Stimulated activated CD4-positive, alpha-beta T cell treated with anti-CD3 and anti-CD28 coated beads, Interleukin-12 subunit alpha, Interleukin-12 subunit beta, amount 100 ng/mL, for 48 hours (primary cell): ENCODE results near the gene CCDC175.

Experiments used
- DNase-seq, 3 donors: peaks; one replicate each; pipeline ENCODE4 v3.0.0-alpha.2; 2020; ENCODE audit warnings: low read depth in 2 of 3, low spot score in 1 of 3

Gene CCDC175

DNA sequence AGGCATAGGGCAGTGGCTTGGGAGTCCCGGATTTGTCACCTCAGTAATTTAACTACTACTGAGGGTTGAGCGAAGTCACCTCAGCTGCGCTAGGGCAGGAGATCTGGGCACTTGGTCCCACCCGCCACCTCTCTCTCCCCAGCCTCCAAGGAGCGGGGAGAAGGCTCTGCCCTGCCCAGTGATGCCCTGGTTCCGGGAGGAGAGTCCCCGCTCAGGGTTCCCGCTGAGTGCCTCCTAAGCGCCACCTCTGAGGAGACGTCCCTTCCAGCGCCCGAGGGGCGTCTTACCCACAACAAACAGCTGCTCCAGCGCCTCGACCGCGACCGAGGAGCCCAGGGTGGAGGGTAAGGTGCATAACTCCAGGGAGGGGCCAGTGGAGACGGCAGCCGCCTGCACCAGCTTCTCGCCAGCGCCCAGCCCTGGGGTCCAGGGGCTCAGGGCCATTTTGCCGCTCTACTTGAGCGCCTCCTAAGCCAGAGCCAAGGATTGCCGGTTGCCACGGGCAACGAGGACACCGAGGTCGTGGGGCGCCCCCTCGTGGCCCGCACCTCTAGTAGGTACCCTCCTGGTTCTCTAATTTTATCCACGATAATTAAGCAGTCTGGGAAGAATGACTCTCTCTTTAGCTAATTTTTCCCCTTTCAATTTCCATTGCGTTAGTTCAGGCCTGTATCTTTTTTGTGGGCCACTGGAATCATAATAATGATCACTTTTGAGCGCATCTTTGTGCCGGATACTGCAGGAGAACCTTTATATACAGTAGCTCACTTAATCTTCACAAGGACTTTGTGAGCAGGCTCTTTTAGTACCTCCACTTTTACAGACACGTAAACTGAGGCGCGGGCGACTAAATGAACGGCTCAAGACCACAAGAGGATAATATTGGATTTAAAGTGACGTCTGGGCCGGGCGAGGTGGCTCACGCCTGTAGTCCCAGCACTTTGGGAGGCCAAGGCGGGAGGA lies at the start of gene CCDC175:
CCDC175 (minus strand) TSS at position 481 of the 963 bp plus-strand sequence; CDS start at position 444, 37 bp downstream.
- DNase-seq = peak; percentile 72 to 81 (median 72)

DNA sequence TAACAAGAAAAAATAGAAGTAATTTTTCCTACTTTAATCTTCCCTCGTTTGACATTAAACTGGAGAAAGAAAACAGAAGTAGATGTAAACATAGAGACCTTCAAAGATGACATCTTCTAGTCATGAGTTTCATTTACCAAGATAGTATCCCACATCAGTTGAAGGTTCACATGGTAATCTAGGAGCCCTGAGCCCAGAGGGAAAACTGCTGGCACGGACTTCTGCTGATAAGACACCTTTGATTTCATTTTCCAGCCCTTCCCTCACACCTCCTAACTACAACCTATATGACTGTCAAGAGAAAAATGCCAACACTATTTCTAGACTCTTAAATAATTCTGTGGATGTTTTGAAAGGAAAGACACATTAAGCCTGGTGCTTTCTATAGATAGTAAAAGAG lies 46.0 kb upstream of the CCDC175 start:
- no peak for DNase-seq

DNA sequence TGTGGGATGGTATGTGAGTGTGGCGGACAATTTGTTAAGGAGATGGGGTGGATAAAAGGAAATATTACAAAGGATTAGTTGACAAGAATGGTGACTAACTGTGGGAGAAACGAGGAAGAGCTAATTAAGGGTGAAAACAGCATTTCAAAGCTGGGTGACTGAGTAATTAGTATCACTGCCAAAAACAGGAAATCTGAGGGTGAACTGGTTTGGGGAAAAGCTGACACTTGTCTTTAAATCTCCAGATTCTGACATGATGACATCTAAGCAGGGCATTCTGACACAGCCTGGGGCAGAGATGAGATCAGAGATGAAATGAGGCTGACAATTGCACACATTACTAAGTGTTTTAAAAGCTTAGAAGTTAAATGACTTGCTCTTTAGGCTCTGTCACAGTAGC lies 42.4 kb upstream of the CCDC175 start:
- DNase-seq = no peak

DNA sequence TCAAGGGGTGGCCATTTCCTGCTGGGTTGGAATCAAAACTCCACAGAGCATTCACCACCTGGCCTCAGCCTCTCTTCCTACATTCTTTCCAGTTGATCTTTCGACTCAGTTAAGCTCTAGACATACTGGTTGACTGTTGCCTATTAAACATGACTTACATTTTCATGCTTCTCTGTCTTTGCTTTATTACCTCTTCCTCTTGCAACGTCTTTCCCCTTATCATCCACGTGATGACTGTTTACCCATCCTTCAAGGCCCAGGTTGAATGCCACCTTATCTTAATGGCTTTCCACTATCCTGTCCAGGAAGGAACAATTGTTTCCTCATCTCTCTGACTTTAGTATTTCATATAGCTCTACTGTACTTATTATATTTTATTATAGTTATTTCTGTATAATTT lies 24.4 kb upstream of the CCDC175 start:
- DNase-seq = no peak

DNA sequence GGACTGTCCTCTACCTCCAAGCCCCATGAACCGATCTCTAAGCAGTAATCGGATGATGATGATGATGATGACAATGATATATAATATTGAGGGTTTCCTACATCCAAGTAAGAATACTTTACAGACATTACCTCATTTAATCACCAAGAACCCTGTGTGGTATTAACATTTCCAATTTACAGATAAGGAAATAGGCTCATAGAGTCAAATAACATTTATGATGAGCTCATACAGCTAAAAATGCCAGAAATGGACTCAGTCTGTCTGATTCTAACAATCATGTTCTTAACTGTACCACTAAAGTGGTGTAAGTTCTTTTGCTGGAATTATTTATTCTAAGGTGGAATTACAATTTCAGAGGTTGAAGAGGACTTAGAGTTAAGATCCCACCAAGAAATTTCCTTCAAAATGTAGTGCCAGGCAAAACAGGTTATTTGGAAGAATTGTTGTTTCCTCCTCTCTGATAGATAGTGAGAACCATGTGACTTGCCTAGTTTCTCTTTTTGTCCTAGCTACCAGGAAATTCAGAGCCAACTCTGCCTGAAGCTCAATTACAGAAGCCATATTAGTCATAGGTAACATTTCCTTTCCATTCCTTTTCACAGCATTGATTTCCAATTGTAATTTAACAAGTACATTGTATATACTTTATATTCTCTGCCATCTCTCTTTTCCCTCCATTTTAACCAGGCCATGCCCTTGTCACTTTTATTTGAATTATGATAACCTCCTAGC lies 23.8 kb upstream of the CCDC175 start:
- no peak for DNase-seq

DNA sequence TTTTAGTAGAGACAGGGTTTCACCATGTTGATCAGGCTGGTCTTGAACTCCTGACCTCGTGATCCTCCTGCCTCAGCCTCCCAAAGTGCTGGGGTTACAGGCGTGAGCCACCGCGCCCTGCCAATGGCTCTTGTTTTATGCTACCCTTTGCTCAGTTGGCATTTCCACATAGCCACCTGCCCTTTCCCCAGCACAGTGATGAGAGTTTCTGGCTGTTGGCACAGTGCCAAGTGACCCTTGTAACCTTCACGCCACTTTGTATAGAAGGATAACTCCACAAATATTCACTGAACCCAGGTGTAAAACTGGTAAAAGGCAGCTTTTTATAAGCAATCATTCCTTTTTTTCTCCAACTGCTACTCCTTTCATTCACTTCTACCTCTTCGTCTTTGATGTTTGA lies 18.5 kb upstream of the CCDC175 start:
- DNase-seq = no peak

DNA sequence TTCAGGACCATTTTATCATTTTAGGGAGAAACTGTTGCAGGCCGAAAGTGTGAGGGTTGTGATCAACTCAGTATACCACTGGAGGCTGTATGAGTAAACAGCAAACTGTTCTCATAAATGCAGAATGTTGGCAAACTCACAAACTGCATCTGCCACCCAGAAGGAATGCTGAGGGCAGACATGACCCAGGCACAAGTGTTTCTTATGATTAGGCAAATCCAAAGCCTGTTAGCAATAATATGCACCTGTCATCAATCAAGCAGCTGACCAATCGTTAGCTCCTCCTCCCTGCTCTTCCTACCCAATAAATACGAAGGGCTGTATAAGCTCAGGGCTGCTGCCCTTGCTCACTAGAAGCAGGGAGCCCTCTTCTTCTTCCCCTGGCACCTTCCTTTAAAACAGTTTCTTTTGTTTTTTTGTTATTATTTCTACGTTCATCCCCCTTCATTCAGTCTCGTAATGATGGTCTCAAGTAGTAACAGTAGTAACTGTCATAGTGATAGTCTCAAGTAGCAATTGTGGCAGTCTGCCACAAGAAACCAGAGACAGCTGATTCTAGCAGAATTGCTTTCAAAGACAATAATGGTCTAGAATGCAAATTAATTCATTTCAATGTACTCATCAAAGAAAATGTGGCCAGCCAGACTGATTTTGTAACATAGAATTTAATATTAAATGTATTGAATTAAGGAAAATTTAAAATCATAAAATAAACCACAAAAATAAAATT lies 15.2 kb upstream of the CCDC175 start:
- DNase-seq = no peak

DNA sequence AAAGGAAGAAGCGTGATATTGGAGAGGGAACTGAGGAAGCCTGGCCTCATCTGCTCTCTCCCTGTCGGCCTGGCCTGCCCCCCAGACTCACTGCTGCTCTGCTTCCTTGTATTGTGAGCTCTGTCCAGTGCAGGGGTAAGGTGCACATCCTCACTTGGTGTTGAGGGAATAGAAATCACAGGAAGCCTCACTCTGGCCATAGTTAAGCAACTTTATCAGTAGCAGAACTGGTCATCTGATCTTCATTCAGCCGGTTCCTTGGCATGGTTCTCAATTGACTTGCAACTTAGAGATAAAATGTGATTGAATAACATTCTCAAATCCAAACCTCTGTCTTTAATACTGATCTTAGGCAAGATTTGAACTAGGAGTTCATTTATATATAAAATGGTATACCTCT lies 11.5 kb upstream of the CCDC175 start:
- DNase-seq = no peak

DNA sequence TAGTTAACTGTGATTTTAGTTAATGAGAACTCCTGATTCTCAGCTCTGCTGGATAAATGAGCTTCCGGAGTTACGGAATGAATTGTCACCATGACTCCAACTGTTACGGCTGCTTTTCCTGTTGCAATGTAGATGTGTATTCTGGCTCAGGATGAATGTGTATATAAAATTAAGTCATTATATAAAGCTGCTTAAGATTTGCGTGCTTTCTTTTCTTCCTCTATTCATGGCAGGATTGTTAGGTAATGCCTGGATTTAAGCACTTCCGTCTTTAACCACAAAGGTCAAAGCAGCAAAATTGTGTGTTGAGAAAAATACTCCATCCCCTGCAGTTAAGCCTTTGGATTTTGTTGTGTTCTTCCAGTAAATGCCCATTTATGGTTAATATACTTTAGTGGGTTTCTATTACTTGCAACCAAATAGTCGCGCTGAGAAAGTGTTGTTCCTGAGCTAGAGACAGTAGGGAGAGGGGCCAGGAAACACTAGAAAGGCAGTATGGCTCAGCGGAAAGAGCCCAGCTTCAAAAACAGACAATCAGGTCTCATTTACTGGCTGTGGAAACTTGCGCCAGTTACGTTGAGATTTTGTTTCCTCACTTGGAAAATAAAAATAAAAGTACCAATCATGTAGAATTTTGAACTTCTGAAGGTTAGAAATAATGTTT lies 9.4 kb upstream of the CCDC175 start:
- no peak for DNase-seq

DNA sequence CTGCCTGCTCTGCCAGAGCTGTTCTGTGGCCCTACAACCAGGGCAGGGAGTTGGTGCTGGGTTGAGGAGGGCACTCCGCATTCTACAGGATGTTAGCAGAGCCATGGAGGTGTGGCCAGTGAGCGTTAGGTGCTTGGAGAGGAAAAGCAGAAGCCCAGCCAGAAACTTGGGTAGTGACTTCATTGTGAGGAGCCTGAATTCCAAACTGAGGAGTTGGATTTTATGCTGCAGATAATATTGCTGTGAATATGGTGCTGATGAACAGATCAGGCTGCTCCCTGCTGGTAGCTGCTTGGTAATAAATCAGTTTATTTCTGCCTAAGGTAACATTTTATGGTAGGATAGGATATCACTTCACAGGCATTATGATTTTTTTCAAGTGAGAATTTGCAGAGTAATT lies 7.1 kb upstream of the CCDC175 start:
- no peak for DNase-seq

DNA sequence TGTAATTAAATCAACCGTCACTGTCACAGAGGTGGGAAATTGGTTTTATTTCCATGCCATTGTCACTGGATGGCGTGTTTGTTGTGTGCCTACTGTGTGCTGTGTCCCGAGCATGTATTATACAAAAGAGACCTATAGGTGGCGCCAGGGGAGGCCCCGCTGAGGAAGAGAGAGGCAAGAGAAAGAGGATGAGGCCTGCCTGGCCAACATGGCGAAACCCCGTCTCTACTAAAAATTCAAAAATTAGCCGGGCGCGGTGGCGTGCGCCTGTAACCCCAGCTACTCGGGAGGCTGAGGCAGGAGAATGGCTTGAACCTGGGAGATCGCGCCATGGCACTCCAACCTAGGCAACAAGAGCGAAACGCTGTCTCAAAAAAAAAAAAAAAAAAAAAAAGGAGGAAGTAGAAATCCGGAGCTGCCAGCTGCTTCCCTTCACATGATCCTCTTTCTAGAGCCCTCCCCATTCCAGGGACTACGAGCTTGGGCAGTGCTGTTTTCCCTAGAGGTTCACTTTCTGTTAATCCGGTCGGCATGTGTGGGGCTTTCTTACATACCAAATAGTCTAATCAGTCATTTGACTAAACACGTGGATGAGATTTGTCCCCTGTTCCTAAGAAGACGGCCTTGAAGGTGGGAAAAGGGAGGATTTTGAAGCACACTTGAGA lies 6.4 kb upstream of the CCDC175 start:
- DNase-seq = no peak

DNA sequence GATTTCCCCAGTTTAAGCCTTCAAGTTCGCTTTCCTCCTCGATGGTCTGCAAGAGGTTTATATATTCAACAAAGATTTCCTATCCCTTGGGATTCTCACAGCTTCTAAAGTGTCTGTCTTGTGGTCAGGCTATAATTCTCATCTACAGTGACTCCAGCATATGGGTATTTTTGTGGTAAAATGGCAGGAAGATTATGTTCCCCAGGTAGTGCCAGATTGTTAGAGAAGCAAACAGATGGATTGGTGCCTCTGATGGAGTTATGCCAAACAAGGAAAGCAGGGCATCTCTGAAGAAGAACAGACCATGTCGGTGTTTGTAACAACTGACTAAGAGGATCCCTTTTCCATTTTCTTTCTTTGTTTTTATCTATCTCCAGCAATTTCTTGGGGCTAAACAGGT lies 5.5 kb upstream of the CCDC175 start:
- no peak for DNase-seq

DNA sequence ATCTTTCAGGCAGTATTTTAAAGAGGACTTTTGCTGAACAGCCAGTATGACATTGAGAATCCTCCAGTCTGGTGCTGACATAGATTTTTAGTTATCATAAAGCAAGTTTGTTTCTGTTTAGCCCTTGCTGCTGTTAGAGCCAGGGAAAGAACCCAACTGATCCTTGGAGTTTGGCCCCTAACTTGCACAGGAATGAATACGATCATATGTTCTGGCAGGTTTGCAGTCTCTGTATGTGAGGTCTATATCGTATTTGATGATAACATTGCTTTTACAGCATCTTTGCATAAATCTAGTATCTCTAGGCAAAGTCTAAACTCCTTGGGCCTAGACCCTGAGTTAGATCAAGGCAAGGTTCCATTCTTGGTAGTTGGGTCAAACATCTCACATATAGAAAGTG lies 4.3 kb upstream of the CCDC175 start:
- no peak for DNase-seq

DNA sequence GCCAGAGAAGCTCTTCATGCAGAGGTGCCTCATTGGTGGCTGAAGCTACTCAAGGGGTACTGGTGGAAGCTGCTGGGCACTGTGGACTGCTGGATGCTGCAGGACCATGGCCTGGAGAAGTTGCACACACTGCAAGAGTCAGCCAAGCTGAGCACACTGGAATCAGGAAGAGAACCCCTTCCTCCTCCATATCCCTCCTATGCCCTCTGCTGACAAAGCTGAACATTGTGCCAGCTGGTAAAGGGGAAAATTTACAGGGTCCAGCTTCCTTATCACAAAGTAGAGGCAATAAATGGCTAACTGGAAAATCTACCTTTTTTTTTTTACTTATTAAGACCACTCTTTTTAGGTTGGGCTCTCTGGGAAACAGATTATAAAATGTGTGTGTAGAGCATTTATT lies 6.5 kb downstream of the CCDC175 start:
- DNase-seq = no peak

DNA sequence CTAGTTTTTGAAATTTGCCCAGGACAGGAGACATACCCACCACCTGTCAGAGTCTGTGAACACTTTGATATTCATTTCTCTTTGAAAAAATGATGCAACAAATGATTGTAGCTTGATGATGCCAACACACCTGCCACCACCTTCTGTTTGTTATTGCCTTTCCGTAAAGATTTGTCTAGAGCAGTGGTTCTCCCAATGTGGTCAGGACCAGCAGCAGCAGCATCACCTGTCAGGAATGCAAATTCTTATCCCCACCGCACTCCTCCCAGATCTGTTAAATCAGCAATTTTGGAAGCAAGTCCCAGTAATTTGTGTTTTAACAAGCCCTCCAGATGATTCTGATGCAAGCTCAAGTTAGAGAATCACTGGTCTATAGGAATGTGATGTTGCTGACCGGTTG lies 9.9 kb downstream of the CCDC175 start:
- no peak for DNase-seq

DNA sequence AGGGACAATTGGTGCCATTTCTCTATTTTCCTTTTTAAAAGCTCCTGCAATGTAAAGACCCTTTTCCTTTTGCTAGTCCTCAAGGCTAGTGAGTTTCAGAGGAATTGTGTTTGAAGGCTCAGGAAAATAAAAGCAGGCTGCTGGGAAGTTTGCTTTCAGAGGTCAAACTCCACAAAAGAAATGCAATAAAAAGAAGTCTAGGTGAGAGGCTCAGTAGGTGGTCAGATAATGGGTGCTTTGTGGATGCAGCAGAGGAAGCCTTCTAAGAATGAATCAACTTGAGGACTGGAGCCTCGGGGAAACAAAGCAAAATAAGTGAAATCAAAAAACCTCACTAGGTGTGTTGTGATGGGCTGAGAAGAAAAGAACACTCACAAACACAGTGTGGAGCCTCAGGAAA lies 10.3 kb downstream of the CCDC175 start:
- no peak for DNase-seq

DNA sequence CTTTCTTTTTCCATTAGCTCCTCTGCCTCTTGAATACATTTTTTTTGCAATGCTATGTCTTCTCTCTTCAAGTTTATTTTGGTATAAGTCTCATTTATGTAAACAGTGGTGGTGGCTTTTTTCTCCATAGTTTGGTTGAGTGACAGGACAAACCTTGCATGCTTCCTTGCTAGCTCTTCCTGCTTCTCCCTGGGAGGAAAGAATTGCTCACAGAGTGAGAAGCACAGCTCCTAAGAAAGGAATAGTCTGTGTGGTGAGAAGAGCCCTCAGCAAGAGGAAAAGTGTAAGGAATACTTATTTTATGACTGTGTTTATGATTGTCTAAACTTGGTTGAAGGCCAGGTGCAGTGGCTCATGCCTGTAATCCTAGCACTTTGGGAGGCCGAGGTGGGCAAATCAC lies 11.5 kb downstream of the CCDC175 start:
- no peak for DNase-seq

DNA sequence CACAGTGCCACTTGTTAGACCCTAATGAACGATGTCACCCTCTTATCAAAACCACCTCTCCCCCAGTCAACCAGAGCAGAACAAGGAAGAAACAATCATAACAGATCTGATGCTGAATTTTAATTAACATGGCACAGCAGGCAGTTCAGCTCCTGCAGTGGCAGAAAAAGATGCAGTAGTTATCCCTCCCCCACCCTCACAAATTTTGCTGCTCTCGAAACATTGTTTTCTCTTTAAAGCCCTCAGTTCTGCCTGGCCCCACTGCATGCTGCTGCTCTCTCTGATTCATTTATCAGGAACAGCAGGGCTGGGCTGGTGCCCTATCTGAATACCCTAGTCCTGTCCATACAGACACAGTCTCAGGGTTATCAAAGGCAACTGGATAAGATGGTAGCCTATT lies 12.2 kb downstream of the CCDC175 start:
- no peak for DNase-seq

DNA sequence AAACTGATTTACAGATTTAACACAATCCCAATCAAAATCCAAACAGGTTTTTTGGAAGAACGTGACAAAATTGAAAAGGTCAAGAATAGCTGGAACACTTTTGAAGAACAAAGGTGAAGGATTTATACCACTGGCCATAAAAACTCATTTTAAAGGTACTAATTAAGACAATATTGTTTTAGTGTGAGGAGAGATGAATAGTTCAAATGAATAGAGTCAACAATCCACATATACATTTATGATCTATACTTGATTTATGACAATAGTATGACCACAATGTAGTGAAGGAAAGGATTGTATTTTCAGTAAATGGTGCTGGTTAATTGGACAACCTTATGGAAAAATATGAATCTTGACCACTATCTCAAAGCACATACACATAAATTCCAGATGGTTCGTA lies 29.3 kb downstream of the CCDC175 start:
- DNase-seq = no peak

DNA sequence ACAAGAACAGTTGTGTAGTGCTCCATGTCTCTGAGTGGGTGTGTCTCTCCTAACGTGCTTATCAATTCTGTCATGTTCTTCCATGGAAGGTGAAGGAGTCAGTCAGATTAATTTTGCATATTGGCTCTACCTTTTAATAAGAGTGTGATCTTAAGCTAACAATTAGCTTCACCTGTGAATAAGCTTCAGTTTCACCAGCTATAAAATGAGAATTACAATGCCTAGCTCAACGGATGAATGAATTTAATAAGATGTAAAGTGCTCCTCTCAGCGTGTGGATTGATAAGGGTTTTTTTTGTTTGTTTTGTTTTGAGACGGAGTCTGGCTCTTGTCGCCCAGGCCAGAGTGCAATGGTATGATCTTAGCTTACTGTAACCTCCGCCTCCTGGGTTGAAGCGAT lies 32.7 kb downstream of the CCDC175 start:
- DNase-seq = no peak

DNA sequence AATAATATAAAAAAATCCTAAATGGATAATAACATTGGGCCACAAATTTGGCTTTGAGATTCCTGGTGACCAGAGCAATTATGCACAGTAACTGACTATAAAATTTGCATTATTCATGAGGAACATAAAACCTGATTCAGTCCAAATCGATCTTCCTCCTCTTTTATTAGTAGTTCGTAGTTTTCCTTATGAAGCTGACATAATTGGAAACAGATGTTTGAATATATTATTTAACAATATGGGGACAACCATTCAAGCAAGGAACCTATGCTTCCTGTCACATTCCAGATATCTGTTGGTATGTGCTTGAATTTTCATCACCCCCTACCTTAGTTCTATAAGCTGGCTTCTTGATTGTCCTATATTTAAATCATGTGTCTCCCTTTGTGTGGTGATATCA lies 34.9 kb downstream of the CCDC175 start:
- DNase-seq = no peak
